H1 (cell line): Measurements from ENCODE around the gene NDUFB10. TPM values are rescaled to one million over a fixed set of nuclear protein-coding genes. Genes with fewer than 3 reads are reported as not detected.

Source experiments
- CTCF ChIA-PET: fragments of 300-600 bp; sonication (Branson Sonifier 250); formaldehyde crosslinking; loops from one replicate; lab custom pipeline; 2021; ENCODE audit not compliant: partially characterized antibody; lab: Charles Lee
- POLR2A ChIA-PET: fragments of 300-600 bp; sonication (Branson Sonifier 250); formaldehyde crosslinking; loops from one replicate; lab custom pipeline; 2021; ENCODE audit warnings: inconsistent platforms; ENCODE audit not compliant: partially characterized antibody; lab: Charles Lee
- DNase-seq, 2 experiments: peaks; one replicate each; pipeline versions ENCODE4 v3.0.0 to v3.0.0-alpha.2; 2010 to 2022; ENCODE audit warnings: low spot score in 2 of 2, low read depth in 1 of 2, mixed read lengths in 1 of 2
- FAIRE-seq: peaks from 2 replicates; lab custom pipeline; 2011; peaks lifted over from hg19 to GRCh38; lab: Jason Lieb, UNC
- H2AFZ ChIP-seq: 2 replicates; pipeline ENCODE4 v1.8.1; 2012; ENCODE audit warnings: low read length, inconsistent platforms
- H2AK5ac ChIP-seq: 2 replicates; pipeline ENCODE4 v1.6.1; 2013; ENCODE audit warnings: low read depth, low read length
- H2BK120ac ChIP-seq: replicated peaks from 2 replicates; pipeline ENCODE3; 2013; ENCODE audit warnings: low read depth, low read length, inconsistent platforms
- H2BK12ac ChIP-seq: 2 replicates; pipeline ENCODE4 v1.6.1; 2013; ENCODE audit warnings: low read depth, low read length
- H2BK15ac ChIP-seq: 2 replicates; pipeline ENCODE4 v1.6.1; 2013; ENCODE audit warnings: low read length
- H2BK20ac ChIP-seq: 2 replicates; pipeline ENCODE4 v1.6.1; 2013; ENCODE audit warnings: low read length
- H2BK5ac ChIP-seq: 2 replicates; pipeline ENCODE4 v1.6.1; 2013; ENCODE audit warnings: low read depth, low read length
- H3K14ac ChIP-seq: 2 replicates; pipeline ENCODE4 v1.6.1; 2013; ENCODE audit warnings: inconsistent platforms; ENCODE audit not compliant: insufficient read length
- H3K18ac ChIP-seq: 2 replicates; pipeline ENCODE4 v1.6.1; 2013; ENCODE audit warnings: low read length; ENCODE audit errors: extremely low read depth
- H3K23ac ChIP-seq: 2 replicates; pipeline ENCODE4 v1.6.1; 2013; ENCODE audit warnings: inconsistent platforms; ENCODE audit not compliant: insufficient read length
- H3K23me2 ChIP-seq: 2 replicates; pipeline ENCODE4 v1.6.1; 2013; ENCODE audit warnings: low read depth, low read length
- H3K27ac ChIP-seq: 2 replicates; pipeline ENCODE4 v1.6.1; 2011; ENCODE audit warnings: low read depth, low read length, inconsistent platforms
- H3K27me3 ChIP-seq, 4 experiments: replicated peaks in 1 of 4; 1 replicate in 1 of 4; 2 replicates in 3 of 4; pipeline versions ENCODE4 v1.6.1 to v1.8.1; 2011 to 2013; ENCODE audit warnings: low read length in 3 of 4, mild to moderate bottlenecking in 3 of 4, inconsistent platforms in 2 of 4, mixed read lengths in 2 of 4, moderate library complexity in 1 of 4; ENCODE audit not compliant: control insufficient read depth in 3 of 4, insufficient read depth in 3 of 4; ENCODE audit errors: extremely low read depth in 1 of 4
- H3K36me3 ChIP-seq, 4 experiments: 2 replicates each; pipeline versions ENCODE4 v1.6.1 to v1.8.1; 2011 to 2013; ENCODE audit warnings: mild to moderate bottlenecking in 4 of 4, low read length in 3 of 4, moderate library complexity in 2 of 4, control low read depth in 1 of 4, inconsistent platforms in 1 of 4; ENCODE audit not compliant: insufficient read depth in 4 of 4, control insufficient read depth in 2 of 4
- H3K4ac ChIP-seq: replicated peaks from 2 replicates; pipeline ENCODE3; 2013; ENCODE audit warnings: low read length, low read depth, mixed read lengths, inconsistent platforms; ENCODE audit not compliant: insufficient read length
- H3K4me1 ChIP-seq, 4 experiments: replicated peaks in 1 of 4; 1 replicate in 1 of 4; 2 replicates in 3 of 4; pipeline versions ENCODE4 v1.6.1 to v1.8.1; 2011 to 2013; ENCODE audit warnings: low read length in 3 of 4, inconsistent platforms in 2 of 4, mixed read lengths in 1 of 4; ENCODE audit not compliant: insufficient read depth in 4 of 4, control insufficient read depth in 3 of 4
- H3K4me2 ChIP-seq, 2 experiments: 2 replicates each; pipeline versions ENCODE4 v1.6.1 to v1.8.1; 2011 to 2013; ENCODE audit warnings: low read depth in 2 of 2, low read length in 2 of 2, control low read depth in 1 of 2, inconsistent platforms in 1 of 2, mild to moderate bottlenecking in 1 of 2; ENCODE audit not compliant: insufficient read depth in 1 of 2
- H3K4me3 ChIP-seq, 4 experiments: fragments of 200-600, 300-600 bp in 1 of 4; sonication (generic), shearing (Covaris generic), sonication (Bioruptor Twin) in 1 of 4; 2 replicates each; pipeline versions ENCODE4 v1.5.1 to v1.8.1; 2011 to 2016; ENCODE audit warnings: low read length in 4 of 4, low read depth in 3 of 4, control low read depth in 2 of 4, inconsistent platforms in 2 of 4, mild to moderate bottlenecking in 2 of 4, mixed read lengths in 1 of 4, moderate library complexity in 1 of 4; ENCODE audit not compliant: insufficient read depth in 2 of 4; ENCODE audit errors: extremely low read depth in 1 of 4
- H3K56ac ChIP-seq: replicated peaks from 2 replicates; pipeline ENCODE3; 2013; ENCODE audit warnings: low read depth, mild to moderate bottlenecking, mixed read lengths, low read length, inconsistent platforms; ENCODE audit not compliant: insufficient read length
- H3K79me1 ChIP-seq: 2 replicates; pipeline ENCODE4 v1.6.1; 2013; ENCODE audit warnings: low read depth, low read length, control low read depth
- H3K79me2 ChIP-seq, 2 experiments: 2 replicates each; pipeline versions ENCODE4 v1.6.1 to v1.8.1; 2012 to 2013; ENCODE audit warnings: low read length in 2 of 2, mild to moderate bottlenecking in 2 of 2, inconsistent platforms in 1 of 2; ENCODE audit not compliant: insufficient read depth in 2 of 2, control insufficient read depth in 1 of 2
- H3K9ac ChIP-seq, 4 experiments: replicated peaks in 1 of 4; 1 replicate in 1 of 4; 2 replicates in 3 of 4; pipeline versions ENCODE4 v1.6.1 to v1.8.1; 2011 to 2013; ENCODE audit warnings: low read depth in 3 of 4, low read length in 3 of 4, control low read depth in 2 of 4, mild to moderate bottlenecking in 2 of 4, moderate library complexity in 2 of 4, inconsistent platforms in 1 of 4; ENCODE audit errors: extremely low read depth in 1 of 4
- H3K9me3 ChIP-seq, 2 experiments: 2 replicates each; pipeline versions ENCODE4 v1.6.1 to v1.8.1; 2012 to 2013; ENCODE audit warnings: mild to moderate bottlenecking in 2 of 2, moderate library complexity in 2 of 2, control low read depth in 1 of 2, inconsistent platforms in 1 of 2, low read depth in 1 of 2, low read length in 1 of 2, mixed read lengths in 1 of 2; ENCODE audit not compliant: insufficient read depth in 2 of 2
- H4K20me1 ChIP-seq, 2 experiments: replicated peaks in 1 of 2; 2 replicates each; pipeline versions ENCODE3 to v1.8.1; 2011 to 2013; ENCODE audit warnings: inconsistent platforms in 2 of 2, low read length in 2 of 2, mild to moderate bottlenecking in 1 of 2; ENCODE audit not compliant: insufficient read depth in 2 of 2, control insufficient read depth in 1 of 2
- H4K5ac ChIP-seq: 2 replicates; pipeline ENCODE4 v1.6.1; 2013; ENCODE audit warnings: low read length, low read depth, mixed read lengths, inconsistent platforms; ENCODE audit not compliant: insufficient read length
- H4K8ac ChIP-seq: 2 replicates; pipeline ENCODE4 v1.8.0; 2013; ENCODE audit warnings: mild to moderate bottlenecking, moderate library complexity, low read length, inconsistent platforms; ENCODE audit not compliant: insufficient read depth; ENCODE audit errors: extremely low read depth
- H4K91ac ChIP-seq: replicated peaks from 2 replicates; pipeline ENCODE3; 2013; ENCODE audit warnings: low read length, mixed read lengths, inconsistent platforms; ENCODE audit not compliant: insufficient read length
- BACH1 ChIP-seq: IDR thresholded peaks from 2 replicates; pipeline ENCODE4 v1.6.1; 2012; ENCODE audit warnings: low read length, improper control_type of control experiment
- BCL11A ChIP-seq, 2 experiments: IDR thresholded peaks; one replicate each; pipeline ENCODE4 v1.6.1; 2011; ENCODE audit warnings: low read depth in 2 of 2, low read length in 2 of 2, mild to moderate bottlenecking in 2 of 2
- CBX5 ChIP-seq: fragments of 300-800, 300-1000 bp; sonication (generic); IDR thresholded peaks from 2 replicates; pipeline ENCODE4 v1.7.1; 2016; ENCODE audit warnings: antibody characterized with exemption, low read length, low read depth
- CTCF ChIP-seq, 3 experiments: IDR thresholded peaks; 1 replicate in 2 of 3; 2 replicates in 1 of 3; pipeline versions ENCODE4 v1.5.1 to v1.6.1; 2011; ENCODE audit warnings: low read length in 3 of 3, mild to moderate bottlenecking in 3 of 3, inconsistent platforms in 2 of 3, low read depth in 1 of 3, moderate library complexity in 1 of 3; ENCODE audit not compliant: insufficient read depth in 1 of 3; ENCODE audit errors: control extremely low read depth in 1 of 3
- JUN ChIP-seq: IDR thresholded peaks from 2 replicates; pipeline ENCODE4 v1.6.1; 2011; ENCODE audit warnings: low read depth, mild to moderate bottlenecking, improper control_type of control experiment, low read length
- PHF8 ChIP-seq: fragments of 200-600 bp; sonication (generic); conservative IDR thresholded peaks from 2 replicates; pipeline ENCODE4 v1.7.1; 2012; ENCODE audit warnings: low read depth, mild to moderate bottlenecking, inconsistent platforms, low read length, moderate library complexity
- POLR2A ChIP-seq, 2 experiments: IDR thresholded peaks; 1 replicate in 1 of 2; 2 replicates in 1 of 2; pipeline ENCODE4 v1.6.1; 2011; ENCODE audit warnings: low read depth in 2 of 2, low read length in 2 of 2, mild to moderate bottlenecking in 2 of 2; ENCODE audit errors: control extremely low read depth in 1 of 2
- SAP30 ChIP-seq: fragments of 300-600 bp; sonication (generic); IDR thresholded peaks from 2 replicates; pipeline ENCODE4 v1.7.1; 2012; ENCODE audit warnings: low read length, moderate library complexity, mild to moderate bottlenecking, inconsistent platforms; ENCODE audit not compliant: insufficient read depth, insufficient replicate concordance
- SIRT6 ChIP-seq: IDR thresholded peaks from one replicate; pipeline ENCODE4 v1.7.1; 2012; ENCODE audit warnings: low read length, inconsistent platforms
- TBP ChIP-seq: IDR thresholded peaks from 2 replicates; pipeline ENCODE4 v1.6.1; 2011; ENCODE audit warnings: low read depth, low read length, improper control_type of control experiment
- TCF12 ChIP-seq: IDR thresholded peaks from 2 replicates; pipeline ENCODE4 v1.6.1; 2011; ENCODE audit warnings: low read depth, mild to moderate bottlenecking, low read length
- WGBS, 2 experiments: shearing (Covaris generic) in 1 of 2; methylation state at CpG; one replicate each; pipeline versions ENCODE4 v1.1.6 to v1.1.7; 2013 to 2015; ENCODE audit warnings: low lambda C conversion rate in 2 of 2, mixed read lengths in 2 of 2, inconsistent platforms in 1 of 2, low coverage in 1 of 2, missing lambda C conversion rate in 1 of 2; ENCODE audit not compliant: insufficient replicate concordance in 2 of 2, insufficient coverage in 1 of 2, insufficient read length in 1 of 2; ENCODE audit errors: extremely low coverage in 1 of 2, missing lambda C conversion rate in 1 of 2; 5-methylcytosine and 5-hydroxymethylcytosine counted together
- polyA plus RNA-seq, 7 experiments: library from polyadenylated mRNA; depleted of rRNA in 3 of 7; stranded (reverse) in 5 of 7; unstranded in 2 of 7; fragments of >200 nt in 5 of 7; fragments of 200-250 nt in 2 of 7; gene quantifications; 1 replicate in 5 of 7; 2 replicates in 1 of 7; 4 replicates in 1 of 7; pipeline versions ENCODE4 v1.2.1 to v1.2.3, GENCODE V29; 2011 to 2013; ENCODE audit warnings: missing spikeins in 2 of 7, mixed read lengths in 2 of 7
- total RNA-seq: library from RNA; stranded (reverse); fragmentation: NEBNext Ultra II Directional; extraction: Animal tissue kit (Norgen Biotek cat#: 25700); gene quantifications from 2 replicates; pipeline ENCODE4 v1.2.1, GENCODE V29; 2021

Gene NDUFB10
- total and polyA plus RNA-seq, 2 of the 8 experiments (the other 6 are each of a cell fraction or from before 2014, with no cell fraction given) = 183 to 194 TPM

GRCh38 chr16:2005646-2006045 is 46.3 kb downstream of the NDUFB10 start:
- Histone ChIP-seq H3K4me3 (no peak overlapping the region), H3K14ac (no peak overlapping the region), H3K79me2 (peaks cover 22 to 52% of the 10 kb centered on the region in 2 experiments; a peak in 3 of 4 replicates), H2AK5ac (no peak overlapping the region), H3K27me3 (no peaks in the 10 kb centered on the region), H4K8ac (no peak overlapping the region), H4K5ac (no peak overlapping the region), H3K23me2 (peaks cover 12% of the 10 kb centered on the region; the same call in 1 of the 2 replicates), H4K91ac (no peak overlapping the region), H4K20me1 (peaks cover 29 to 62% of the 10 kb centered on the region in 2 experiments), H3K56ac (no peak overlapping the region), H2BK20ac (no peak overlapping the region), H3K4ac (no peak overlapping the region), H3K23ac (no peak overlapping the region), H3K9me3 (no peaks in the 10 kb centered on the region), H3K27ac (no peak overlapping the region), H3K4me2 (no peak overlapping the region), H3K79me1 (peaks cover 9% of the 10 kb centered on the region; the same call in 1 of the 2 replicates), H2BK120ac (no peak overlapping the region), H3K4me1 (peaks cover 3 to 38% (median 22%) of the 10 kb centered on the region in 4 experiments), H3K36me3 (peaks cover 14 to 27% (median 20%) of the 10 kb centered on the region in 4 experiments), H2AFZ (no peak overlapping the region), H2BK12ac (no peak overlapping the region), H2BK5ac (peak overlapping the region; percentile 35; the same call in 1 of the 2 replicates), H3K9ac (no peak overlapping the region), H3K18ac (no peak overlapping the region), H2BK15ac (no peak overlapping the region)
- FAIRE-seq (no peak), DNase-seq (no peak)
- CTCF ChIA-PET = interaction anchor here (0.7 to 4.3 kb wide), 17 partner anchors 7 to 147 kb away, joined by 3 to 55 read pairs (median 9); partner anchors contain the start of genes NPW, NTHL1, SYNGR3 and TSC2
- POLR2A ChIA-PET = interaction anchor here (0.6 to 4.7 kb wide), 11 partner anchors 9 to 1263 kb away, joined by 3 to 37 read pairs (median 7); partner anchors contain the start of genes RNF151, RPS2, SYNGR3 and TRAF7
- WGBS, 2 experiments = 89% methylated on average over 20 of the region's 21 CpGs; no CpG with 5 or more reads in 1 of the 2 experiments
- no peak for TF ChIP-seq JUN
- no peak for TF ChIP-seq BCL11A (IDR thresholded peaks at IDR 0.05; ENCODE audit: low read depth in 2 of 2, low read length in 2 of 2)
- TF ChIP-seq TBP = no peak
- no peak for TF ChIP-seq CBX5
- TF ChIP-seq POLR2A (IDR thresholded peaks at IDR 0.05; ENCODE audit: control extremely low read depth in 1 of 2, low read depth in 2 of 2, low read length in 2 of 2) = no peak
- TF ChIP-seq SIRT6 = no peak
- no peak for TF ChIP-seq BACH1
- no peak for TF ChIP-seq TCF12
- TF ChIP-seq CTCF (IDR thresholded peaks at IDR 0.05; ENCODE audit: control extremely low read depth in 1 of 3, insufficient read depth in 1 of 3, low read depth in 1 of 3, low read length in 3 of 3) = peak in 2 of 3 experiments; percentile 50; a peak in 3 of 4 replicates
- TF ChIP-seq PHF8 = no peak
- TF ChIP-seq SAP30 = no peak
